Measurements from ENCODE around the gene RPTOR.

Gene RPTOR

GRCh38 chr17:80959330-80960036 lies 414.8 kb downstream of the RPTOR start:
- no peak for TF ChIP-seq CTCF (IDR thresholded peaks at IDR 0.05; ENCODE audit: control extremely low read depth, extremely low read depth, low read depth, missing control alignments)
- ChIA-PET CTCF (interaction anchor here (2.0 kb wide), 1 partner anchor 11 kb away, joined by 7 read pairs; no protein-coding TSS in a partner anchor), POLR2A (no interaction called here)
- DNase-seq (ENCODE audit: extremely low spot score): no peak

- no peak for DNase-seq (ENCODE audit: extremely low spot score)
- TF ChIP-seq CTCF (IDR thresholded peaks at IDR 0.05; ENCODE audit: control extremely low read depth, extremely low read depth, low read depth, missing control alignments): no peak
- CTCF ChIA-PET: interaction anchor here (2.0 kb wide), 1 partner anchor 10 kb away, joined by 7 read pairs; no protein-coding TSS in a partner anchor
- POLR2A ChIA-PET: no interaction called here
Observed at GRCh38 chr17:80960037-80960796, 415.6 kb downstream of the RPTOR start.

GRCh38 chr17:80960797-80961452 lies 416.3 kb downstream of the RPTOR start:
- ChIA-PET CTCF (interaction anchor here (2.0 kb wide), 1 partner anchor 10 kb away, joined by 7 read pairs; no protein-coding TSS in a partner anchor), POLR2A (no interaction called here)
- DNase-seq (ENCODE audit: extremely low spot score): no peak
- TF ChIP-seq CTCF (IDR thresholded peaks at IDR 0.05; ENCODE audit: control extremely low read depth, extremely low read depth, low read depth, missing control alignments): no peak

- TF ChIP-seq CTCF (IDR thresholded peaks at IDR 0.05; ENCODE audit: control extremely low read depth, extremely low read depth, low read depth, missing control alignments): no peak
- no peak for DNase-seq (ENCODE audit: extremely low spot score)
- ChIA-PET POLR2A (no interaction called here), CTCF (no interaction called here)
Observed at GRCh38 chr17:80961541-80962330, 417.1 kb downstream of the RPTOR start.

GRCh38 chr17:80962356-80963329 lies 418.0 kb downstream of the RPTOR start:
- no peak for DNase-seq (ENCODE audit: extremely low spot score)
- ChIA-PET POLR2A (no interaction called here), CTCF (no interaction called here)
- TF ChIP-seq CTCF (IDR thresholded peaks at IDR 0.05; ENCODE audit: control extremely low read depth, extremely low read depth, low read depth, missing control alignments): no peak

All from GM10248 (cell line).